H9 (cell line): ENCODE data around the gene KAT6B. TPM values are rescaled to one million over a fixed set of nuclear protein-coding genes. Genes with fewer than 3 reads are reported as not detected.

ENCODE experiments used
- DNase-seq: peaks from one replicate; pipeline ENCODE4 v3.0.0-alpha.2; 2017
- H2AFZ ChIP-seq: one replicate; pipeline ENCODE4 v1.6.1; 2013; ENCODE audit warnings: mild to moderate bottlenecking, low read length, control low read depth, moderate library complexity
- H2AK5ac ChIP-seq: 2 replicates; pipeline ENCODE4 v1.6.1; 2013; ENCODE audit warnings: low read length, control low read depth, mixed read lengths; ENCODE audit not compliant: insufficient read length
- H2BK120ac ChIP-seq: one replicate; pipeline ENCODE4 v1.6.1; 2013; ENCODE audit warnings: low read depth, mild to moderate bottlenecking, low read length, control low read depth, inconsistent platforms; ENCODE audit not compliant: poor library complexity, severe bottlenecking
- H2BK12ac ChIP-seq: 2 replicates; pipeline ENCODE4 v1.6.1; 2013; ENCODE audit warnings: low read length, control low read depth, mixed read lengths, low read depth; ENCODE audit not compliant: insufficient read length
- H2BK15ac ChIP-seq: 2 replicates; pipeline ENCODE4 v1.6.1; 2013; ENCODE audit warnings: low read depth, low read length, control low read depth
- H2BK20ac ChIP-seq: one replicate; pipeline ENCODE4 v1.6.1; 2013; ENCODE audit warnings: low read depth, mild to moderate bottlenecking, low read length, control low read depth, inconsistent platforms; ENCODE audit not compliant: poor library complexity, severe bottlenecking
- H2BK5ac ChIP-seq: 2 replicates; pipeline ENCODE4 v1.6.1; 2013; ENCODE audit warnings: low read length, control low read depth, mixed read lengths; ENCODE audit not compliant: insufficient read length
- H3K14ac ChIP-seq: 2 replicates; pipeline ENCODE4 v1.6.1; 2013; ENCODE audit warnings: low read length, control low read depth; ENCODE audit not compliant: insufficient read depth
- H3K18ac ChIP-seq: 2 replicates; pipeline ENCODE4 v1.6.1; 2013; ENCODE audit warnings: low read depth, mild to moderate bottlenecking, mixed read lengths, low read length, control low read depth; ENCODE audit not compliant: insufficient read length
- H3K23ac ChIP-seq: 2 replicates; pipeline ENCODE4 v1.6.1; 2013; ENCODE audit warnings: low read length, control low read depth, mixed read lengths, low read depth; ENCODE audit not compliant: insufficient read length
- H3K23me2 ChIP-seq: 2 replicates; pipeline ENCODE4 v1.6.1; 2013; ENCODE audit warnings: low read depth, mild to moderate bottlenecking, mixed read lengths, low read length, control low read depth; ENCODE audit not compliant: insufficient read length, poor library complexity, severe bottlenecking
- H3K27ac ChIP-seq: 2 replicates; pipeline ENCODE4 v1.5.1; 2013; ENCODE audit warnings: low read length, control low read depth, mixed read lengths, low read depth; ENCODE audit not compliant: insufficient read length
- H3K27me3 ChIP-seq: 2 replicates; pipeline ENCODE4 v1.6.1; 2013; ENCODE audit warnings: low read length, control low read depth, inconsistent platforms; ENCODE audit not compliant: insufficient read depth
- H3K4ac ChIP-seq: 2 replicates; pipeline ENCODE4 v1.6.1; 2013; ENCODE audit warnings: low read depth, mild to moderate bottlenecking, control low read depth, inconsistent platforms, low read length, moderate library complexity
- H3K4me1 ChIP-seq: 2 replicates; pipeline ENCODE4 v1.6.1; 2013; ENCODE audit warnings: low read length, control low read depth, inconsistent platforms; ENCODE audit not compliant: insufficient read depth
- H3K4me2 ChIP-seq: 2 replicates; pipeline ENCODE4 v1.6.1; 2013; ENCODE audit warnings: low read length, control low read depth, mixed read lengths; ENCODE audit not compliant: insufficient read length, insufficient read depth
- H3K56ac ChIP-seq: 2 replicates; pipeline ENCODE4 v1.6.1; 2013; ENCODE audit warnings: low read depth, mild to moderate bottlenecking, mixed read lengths, low read length, control low read depth; ENCODE audit not compliant: insufficient read length
- H3K79me1 ChIP-seq: 2 replicates; pipeline ENCODE4 v1.6.1; 2013; ENCODE audit warnings: low read depth, mild to moderate bottlenecking, moderate library complexity, low read length, control low read depth, inconsistent platforms; ENCODE audit not compliant: insufficient read depth, poor library complexity, severe bottlenecking
- H3K79me2 ChIP-seq: 2 replicates; pipeline ENCODE4 v1.6.1; 2013; ENCODE audit warnings: low read length, control low read depth, inconsistent platforms; ENCODE audit not compliant: insufficient read depth
- H3K9ac ChIP-seq: 2 replicates; pipeline ENCODE4 v1.6.1; 2013; ENCODE audit warnings: low read length, control low read depth, mixed read lengths; ENCODE audit not compliant: insufficient read length; ENCODE audit errors: extremely low read depth
- H3K9me3 ChIP-seq: one replicate; pipeline ENCODE4 v1.6.1; 2013; ENCODE audit warnings: low read depth, low read length, inconsistent platforms; ENCODE audit not compliant: control insufficient read depth
- H3T11ph ChIP-seq: one replicate; pipeline ENCODE4 v1.6.1; 2013; ENCODE audit warnings: mild to moderate bottlenecking, low read length, control low read depth, inconsistent platforms
- H4K20me1 ChIP-seq: one replicate; pipeline ENCODE4 v1.6.1; 2013; ENCODE audit not compliant: control insufficient read depth, insufficient read length, insufficient read depth
- H4K5ac ChIP-seq: 2 replicates; pipeline ENCODE4 v1.6.1; 2013; ENCODE audit warnings: low read depth, mild to moderate bottlenecking, mixed read lengths, low read length, control low read depth; ENCODE audit not compliant: insufficient read length
- H4K8ac ChIP-seq: replicated peaks from 2 replicates; pipeline ENCODE4 v1.6.1; 2013; ENCODE audit warnings: low read length, control low read depth, mixed read lengths, low read depth; ENCODE audit not compliant: insufficient read length
- H4K91ac ChIP-seq: 2 replicates; pipeline ENCODE4 v1.6.1; 2013; ENCODE audit warnings: low read depth, mild to moderate bottlenecking, moderate library complexity, mixed read lengths, low read length, control low read depth; ENCODE audit not compliant: insufficient read length
- H3K27ac Mint-ChIP-seq, 3 experiments: 2 replicates in 2 of 3; 3 replicates in 1 of 3; pipeline ENCODE4 v1.8.0; 2020 to 2021; ENCODE audit warnings: mixed read lengths in 3 of 3, mild to moderate bottlenecking in 1 of 3, moderate library complexity in 1 of 3
- H3K27me3 Mint-ChIP-seq: 2 replicates; pipeline ENCODE4 v1.8.0; 2021; ENCODE audit warnings: low read depth, mild to moderate bottlenecking, moderate library complexity, mixed read lengths
- H3K36me3 Mint-ChIP-seq, 3 experiments: 2 replicates in 2 of 3; 3 replicates in 1 of 3; pipeline ENCODE4 v1.8.0; 2020 to 2021; ENCODE audit warnings: low read depth in 3 of 3, mixed read lengths in 3 of 3; ENCODE audit not compliant: insufficient read depth in 1 of 3
- H3K4me1 Mint-ChIP-seq, 2 experiments: 2 replicates each; pipeline ENCODE4 v1.8.0; 2020; ENCODE audit warnings: mixed read lengths in 2 of 2
- H3K4me3 Mint-ChIP-seq, 2 experiments: 2 replicates in 1 of 2; 3 replicates in 1 of 2; pipeline ENCODE4 v1.8.0; 2020 to 2021; ENCODE audit warnings: mild to moderate bottlenecking in 2 of 2, mixed read lengths in 2 of 2, moderate library complexity in 1 of 2
- H3K9me3 Mint-ChIP-seq, 2 experiments: 2 replicates in 1 of 2; 3 replicates in 1 of 2; pipeline ENCODE4 v1.8.0; 2020; ENCODE audit warnings: mild to moderate bottlenecking in 2 of 2, mixed read lengths in 2 of 2, moderate library complexity in 1 of 2
- CTCF ChIP-seq: fragments of 200-600 bp; sonication (generic); conservative IDR thresholded peaks from 3 replicates; pipeline ENCODE4 v1.8.0; 2021; ENCODE audit warnings: antibody characterized with exemption, mild to moderate bottlenecking
- WGBS: extraction: QIAGEN DNeasy Blood & Tissue Kit; methylation state at CpG from one replicate; pipeline ENCODE4 v1.1.7; 2013; ENCODE audit warnings: missing lambda C conversion rate, low lambda C conversion rate, mixed read lengths; ENCODE audit not compliant: insufficient read length; ENCODE audit errors: extremely low coverage; 5-methylcytosine and 5-hydroxymethylcytosine counted together
- total RNA-seq: library from RNA; stranded (reverse); gene quantifications from 2 replicates; pipeline ENCODE4 v1.2.1, GENCODE V29; 2021

Gene KAT6B
- total RNA-seq, 1 experiment from 2014 or later = 34.2 TPM

- Histone ChIP-seq H4K5ac (no peak overlapping the region), H3K56ac (no peak overlapping the region), H2BK15ac (no peak overlapping the region), H2BK120ac (no peak overlapping the region), H3K79me2 (no peaks in the 10 kb centered on the region; the same call in 1 of the 2 replicates), H2BK5ac (no peak overlapping the region), H3K4me2 (no peak overlapping the region), H3K4me1 (peaks cover 4% of the 10 kb centered on the region; the same call in 1 of the 2 replicates), H3K4ac (no peak overlapping the region), H3T11ph (no peak overlapping the region), H3K23ac (no peak overlapping the region), H2BK12ac (no peak overlapping the region), H2AK5ac (no peak overlapping the region), H4K20me1 (no peaks in the 10 kb centered on the region), H4K91ac (no peak overlapping the region), H3K9ac (no peak overlapping the region), H3K23me2 (no peaks in the 10 kb centered on the region), H2AFZ (no peak overlapping the region), H3K27me3 (no peaks in the 10 kb centered on the region), H3K27ac (no peak overlapping the region), H3K18ac (no peak overlapping the region), H3K9me3 (no peaks in the 10 kb centered on the region), H3K14ac (no peak overlapping the region), H4K8ac (no peak overlapping the region), H3K79me1 (peaks cover 9% of the 10 kb centered on the region), H2BK20ac (no peak overlapping the region)
- H3K4me1 Mint-ChIP-seq = peaks cover 21 to 23% of the 10 kb centered on the region in 2 experiments
- TF ChIP-seq CTCF = no peak
- H3K9me3 Mint-ChIP-seq = peaks cover 0 to 2% of the 10 kb centered on the region in 2 experiments; a peak in 1 of 5 replicates
- H3K4me3 Mint-ChIP-seq = no peak overlapping the region
- DNase-seq = no peak
- H3K36me3 Mint-ChIP-seq = peaks cover 9 to 15% (median 12%) of the 10 kb centered on the region in 3 experiments; a peak in 6 of 7 replicates
- no peaks in the 10 kb centered on the region for H3K27me3 Mint-ChIP-seq
- no peak overlapping the region for H3K27ac Mint-ChIP-seq
- WGBS = no CpG with 5 or more reads among the region's 3 CpGs
These were observed 30.5 kb downstream of the KAT6B start for GRCh38 chr10:74856940-74857339.
